GM12801 (cell line): ENCODE measurements around the gene NTRK3.

Source experiments
- CTCF ChIP-seq: IDR thresholded peaks from one replicate; pipeline ENCODE4 v1.5.1; 2011; ENCODE audit warnings: control low read depth; ENCODE audit not compliant: insufficient read length; ENCODE audit errors: extremely low read depth

The NTRK3 gene

GRCh38 chr15:88239594-88239993 is 16.9 kb downstream of the NTRK3 start:
- no peak for TF ChIP-seq CTCF

- no peak for TF ChIP-seq CTCF
Measured at GRCh38 chr15:88238618-88239430, 17.7 kb downstream of the NTRK3 start.

- no peak for TF ChIP-seq CTCF
Measured at GRCh38 chr15:88234711-88235110, 21.8 kb downstream of the NTRK3 start.

- TF ChIP-seq CTCF: no peak
Measured at GRCh38 chr15:88233921-88234320, 22.6 kb downstream of the NTRK3 start.

- TF ChIP-seq CTCF: no peak
Measured at GRCh38 chr15:88232771-88233201, 23.8 kb downstream of the NTRK3 start.

GRCh38 chr15:88231909-88232644 is 24.5 kb downstream of the NTRK3 start:
- no peak for TF ChIP-seq CTCF

- TF ChIP-seq CTCF: no peak
Measured at GRCh38 chr15:88230823-88231222, 25.7 kb downstream of the NTRK3 start.
